Activated effector memory CD4-positive, alpha-beta T cell treated with anti-CD3 and anti-CD28 coated beads, Interleukin-2, amount 50 U/mL, for 16 hours (primary cell): ENCODE results near the gene NNMT.

Experiments used
- DNase-seq: peaks from one replicate; pipeline ENCODE4 v3.0.0-alpha.2; 2020

The NNMT gene

GRCh38 chr11:114285599-114285998 is 10.6 kb upstream of the NNMT start:
- DNase-seq = no peak

GRCh38 chr11:114286229-114286628 is 10.0 kb upstream of the NNMT start:
- DNase-seq = no peak

- DNase-seq = no peak
Observed at GRCh38 chr11:114287154-114287553, 9.0 kb upstream of the NNMT start.

- no peak for DNase-seq
Observed at GRCh38 chr11:114288136-114288535, 8.1 kb upstream of the NNMT start.

DNA sequence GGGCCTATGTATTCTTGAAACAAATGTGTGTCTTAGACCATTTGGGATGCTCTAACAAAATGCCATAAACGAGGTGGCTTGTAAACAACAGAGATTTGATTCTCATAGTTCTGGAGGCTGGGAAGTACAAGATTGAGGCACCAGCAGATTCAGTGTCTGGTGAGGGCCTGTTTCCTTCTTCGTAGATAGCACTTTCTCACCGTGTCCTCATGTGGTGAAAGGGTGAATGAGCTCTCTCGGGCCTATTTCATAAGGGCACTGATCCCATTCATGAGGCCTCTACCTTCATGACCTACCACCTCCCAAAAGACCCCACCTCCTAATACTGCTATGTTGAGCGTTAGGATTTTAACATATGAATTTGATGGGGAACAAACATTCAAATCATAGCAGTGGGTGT is 6.4 kb upstream of the NNMT start:
- no peak for DNase-seq

- DNase-seq = no peak
Observed at GRCh38 chr11:114290503-114291235, 5.5 kb upstream of the NNMT start.

GRCh38 chr11:114291381-114291780 is 4.8 kb upstream of the NNMT start:
- no peak for DNase-seq

DNA sequence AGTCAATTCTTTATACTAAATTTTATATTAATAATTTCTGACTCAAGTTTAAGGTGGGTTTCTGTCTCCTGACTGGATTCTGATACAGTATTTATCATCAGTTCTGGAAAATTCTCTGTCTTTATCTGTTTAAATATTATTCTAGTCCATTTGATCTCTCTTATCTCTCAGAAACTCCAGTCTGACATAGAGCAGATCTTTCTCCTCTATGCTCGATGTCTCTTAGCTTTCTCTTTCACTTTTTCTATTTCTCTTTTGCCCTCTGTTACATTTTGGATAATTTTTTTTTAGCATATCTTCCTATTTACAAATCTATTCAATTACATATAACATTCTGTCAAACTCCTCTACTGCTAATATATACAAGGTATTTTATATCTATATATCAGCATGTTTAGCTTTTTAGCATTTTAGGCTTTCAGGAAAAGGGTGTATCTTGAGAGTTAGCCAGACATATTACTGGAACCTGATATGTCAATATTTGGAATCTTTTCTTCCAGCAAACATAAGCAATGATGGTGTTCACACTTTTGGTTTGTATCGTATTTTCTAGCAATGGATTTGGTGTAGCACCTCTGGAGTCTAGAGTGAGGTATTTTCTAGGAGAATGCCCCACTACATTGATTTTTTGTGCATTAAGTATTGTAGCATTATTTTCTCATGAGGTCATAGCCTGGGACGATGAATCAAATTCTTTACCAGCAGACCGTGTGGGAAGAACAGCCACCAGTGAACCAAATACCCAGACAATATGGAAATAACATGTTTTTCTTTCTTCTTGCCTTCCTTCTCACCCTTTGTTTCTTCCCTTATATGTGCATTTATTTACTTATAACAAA is 4.1 kb upstream of the NNMT start:
- no peak for DNase-seq

GRCh38 chr11:114293201-114293711 is 2.9 kb upstream of the NNMT start:
- no peak for DNase-seq

DNA sequence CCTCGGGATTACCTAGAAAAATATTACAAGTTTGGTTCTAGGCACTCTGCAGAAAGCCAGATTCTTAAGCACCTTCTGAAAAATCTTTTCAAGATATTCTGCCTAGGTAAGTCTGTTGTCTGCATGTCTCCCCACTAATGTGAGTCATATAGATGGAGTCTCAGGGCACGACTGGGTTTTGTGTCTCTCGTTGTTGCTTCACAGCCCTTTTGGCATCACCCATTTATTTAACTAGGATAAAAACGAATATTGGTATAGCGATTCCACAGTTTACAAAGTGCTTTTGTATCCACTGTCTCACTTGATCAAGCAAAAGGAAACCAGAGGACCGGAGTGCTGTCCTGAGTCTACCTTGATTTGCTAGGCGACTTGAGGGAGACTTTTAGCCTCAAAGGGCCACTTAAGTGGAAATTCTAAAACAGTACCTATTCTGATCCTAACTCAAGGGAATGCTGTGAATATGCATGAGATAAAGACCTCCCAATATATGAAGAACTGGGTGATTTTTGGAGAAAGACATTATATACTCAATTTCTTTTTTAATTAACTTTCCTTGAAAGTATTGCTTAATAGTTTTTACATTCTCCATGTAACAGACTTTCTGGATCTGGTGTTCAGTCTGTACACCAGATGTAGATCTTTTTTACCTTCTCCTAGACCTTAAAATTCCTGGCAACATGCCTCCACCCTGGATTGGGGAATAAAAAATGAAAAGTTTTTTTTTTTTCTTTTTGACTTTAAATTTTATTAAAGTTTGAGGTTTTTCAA is 590 bp downstream of the NNMT start:
- no peak for DNase-seq

DNA sequence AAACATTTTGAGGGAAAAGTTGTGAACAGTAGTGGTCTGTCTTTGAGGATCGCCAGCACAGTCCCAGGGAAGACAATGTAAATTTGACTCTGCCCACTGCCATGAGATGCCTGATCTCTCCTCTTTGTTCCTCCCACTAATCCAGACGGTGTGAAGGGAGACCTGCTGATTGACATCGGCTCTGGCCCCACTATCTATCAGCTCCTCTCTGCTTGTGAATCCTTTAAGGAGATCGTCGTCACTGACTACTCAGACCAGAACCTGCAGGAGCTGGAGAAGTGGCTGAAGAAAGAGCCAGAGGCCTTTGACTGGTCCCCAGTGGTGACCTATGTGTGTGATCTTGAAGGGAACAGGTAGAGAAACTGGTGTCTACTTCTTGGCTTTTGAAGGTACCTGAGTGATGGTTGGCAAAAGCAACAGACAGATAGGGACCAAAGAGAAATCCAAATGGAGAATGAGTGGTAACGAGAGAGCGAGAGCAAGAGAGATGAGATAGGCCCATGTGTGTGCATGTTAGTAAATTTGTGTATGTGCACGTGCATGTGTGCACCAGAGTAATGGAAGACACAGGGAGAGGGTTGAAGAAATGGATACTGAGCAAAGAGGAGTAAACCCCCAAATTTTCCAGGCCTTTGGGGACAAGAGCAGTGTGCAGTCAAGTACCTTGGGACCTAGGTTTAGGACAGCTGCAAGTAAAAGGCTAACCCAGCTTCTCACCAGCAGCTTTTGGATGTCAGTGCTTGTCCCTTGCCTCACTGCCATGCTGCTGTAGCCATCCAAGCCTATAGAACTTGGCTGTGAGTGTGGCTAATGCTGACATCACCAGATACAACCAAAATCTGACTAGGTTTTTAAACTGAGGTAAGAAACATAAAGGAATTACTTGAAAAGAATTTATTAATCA is 1.9 kb downstream of the NNMT start:
- no peak for DNase-seq

DNA sequence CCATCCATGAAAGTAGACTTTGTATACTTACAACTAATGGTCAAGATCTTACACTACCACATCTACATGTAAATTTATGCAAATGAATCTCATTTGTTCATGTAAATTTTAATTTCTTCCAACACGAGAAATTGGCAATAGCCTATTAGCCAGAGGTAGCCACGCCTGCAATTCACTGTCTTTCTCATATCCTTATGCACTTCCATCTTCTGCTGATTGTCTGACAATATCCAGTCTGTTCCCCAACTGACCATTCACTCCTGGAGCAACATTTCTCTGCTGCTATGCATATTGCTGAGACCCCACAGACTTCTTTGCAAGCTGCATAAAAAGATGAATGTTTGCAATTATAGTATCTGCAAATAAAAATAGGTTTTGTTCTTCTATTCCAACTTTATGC is 2.5 kb downstream of the NNMT start:
- DNase-seq = no peak

- DNase-seq = no peak
Observed at GRCh38 chr11:114301088-114301487, 4.9 kb downstream of the NNMT start.

DNA sequence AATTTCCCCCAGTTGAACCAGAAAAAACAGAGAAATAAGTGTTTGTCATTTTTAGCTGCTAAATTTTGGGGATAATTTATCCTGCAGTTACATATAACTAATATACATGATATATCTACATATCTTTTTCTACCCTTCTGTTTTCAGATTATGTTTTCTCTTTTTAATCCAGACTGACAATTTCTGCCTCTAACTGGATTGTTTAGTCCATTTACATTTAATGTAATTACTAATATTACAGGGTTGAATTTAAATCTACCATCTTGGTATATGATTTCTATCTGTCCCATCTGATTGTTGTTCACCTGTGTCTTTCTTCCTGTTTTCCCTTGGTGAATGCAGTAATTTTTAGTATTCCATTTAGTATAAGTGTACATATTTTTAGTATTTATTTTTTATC is 5.7 kb downstream of the NNMT start:
- DNase-seq = no peak

GRCh38 chr11:114302663-114303062 is 6.5 kb downstream of the NNMT start:
- DNase-seq = no peak

DNA sequence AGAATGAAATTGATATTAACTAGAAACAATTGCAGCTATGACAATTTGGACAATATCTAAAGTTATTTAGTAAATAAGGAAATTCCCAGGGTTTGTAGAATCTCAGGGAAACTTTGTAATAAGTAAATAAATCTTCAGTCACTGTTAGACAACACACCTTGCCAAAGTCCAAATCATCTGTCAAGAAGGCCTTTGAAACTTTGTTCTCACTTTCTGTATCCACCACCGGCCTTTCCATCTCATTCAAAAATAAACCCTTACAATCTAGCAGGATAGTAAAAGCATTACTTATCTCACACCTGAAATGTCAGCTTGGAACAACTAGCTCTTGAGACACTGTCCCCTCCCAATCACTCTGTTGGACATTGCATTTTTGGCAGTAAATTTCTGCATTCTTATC is 7.9 kb downstream of the NNMT start:
- no peak for DNase-seq

DNA sequence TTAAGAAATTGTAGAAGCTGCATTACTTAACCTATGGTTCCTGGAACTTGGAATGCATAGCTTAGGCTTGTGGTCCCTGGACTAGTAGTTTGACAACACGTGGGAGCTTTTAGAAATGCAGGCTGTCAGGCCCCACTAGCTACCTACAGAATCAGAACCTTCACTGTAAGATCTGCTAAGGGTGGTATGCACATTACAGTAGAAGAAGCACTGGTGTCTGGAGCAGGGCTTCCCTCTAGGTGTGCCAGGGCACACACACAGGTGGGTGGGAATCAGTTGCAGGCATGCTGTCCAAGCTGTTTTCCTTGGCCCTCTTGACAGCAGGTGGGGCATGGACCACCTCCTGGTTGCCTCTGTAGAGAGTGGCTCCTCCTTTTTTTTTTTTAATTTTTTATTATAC is 8.8 kb downstream of the NNMT start:
- no peak for DNase-seq

GRCh38 chr11:114307524-114308203 is 11.5 kb downstream of the NNMT start:
- no peak for DNase-seq

DNA sequence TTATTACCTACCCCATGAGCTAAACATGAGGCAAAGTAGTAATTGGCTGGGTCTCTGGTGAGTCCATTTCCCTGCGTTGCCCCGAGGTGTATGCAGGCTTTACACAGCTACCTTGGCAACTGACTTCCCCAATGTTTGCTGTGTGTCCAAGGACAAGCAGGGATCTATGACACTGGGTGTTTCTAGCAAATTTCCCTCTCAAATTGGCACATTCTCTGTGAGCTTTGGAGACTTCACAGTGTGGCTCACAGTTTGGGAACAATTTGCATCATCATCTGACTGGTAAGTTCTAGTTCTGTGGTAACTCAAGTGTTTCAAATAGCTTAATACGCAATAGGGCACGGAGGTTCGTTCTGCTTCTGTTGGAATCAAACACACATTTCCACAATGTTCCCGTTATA is 12.5 kb downstream of the NNMT start:
- DNase-seq = no peak

DNA sequence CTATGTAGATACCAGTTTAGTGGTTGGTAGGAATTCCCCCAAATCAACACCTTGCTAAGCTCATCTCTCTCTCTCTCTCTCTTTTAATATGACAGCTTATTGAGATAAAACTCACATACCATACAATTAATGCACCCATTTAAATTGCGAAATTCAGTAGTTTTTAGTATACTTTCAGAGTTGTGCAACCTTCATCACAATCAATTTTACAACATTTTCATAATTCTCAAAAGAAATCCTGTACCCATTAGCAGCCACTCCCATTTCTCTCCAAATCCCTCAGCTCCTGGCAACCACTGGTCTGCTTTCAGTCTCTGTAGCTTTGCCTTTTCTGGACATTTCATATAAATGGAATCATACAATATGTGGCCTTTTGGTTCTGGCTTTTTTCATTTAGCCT is 13.3 kb downstream of the NNMT start:
- DNase-seq = no peak

GRCh38 chr11:114310095-114310494 is 13.9 kb downstream of the NNMT start:
- no peak for DNase-seq

DNA sequence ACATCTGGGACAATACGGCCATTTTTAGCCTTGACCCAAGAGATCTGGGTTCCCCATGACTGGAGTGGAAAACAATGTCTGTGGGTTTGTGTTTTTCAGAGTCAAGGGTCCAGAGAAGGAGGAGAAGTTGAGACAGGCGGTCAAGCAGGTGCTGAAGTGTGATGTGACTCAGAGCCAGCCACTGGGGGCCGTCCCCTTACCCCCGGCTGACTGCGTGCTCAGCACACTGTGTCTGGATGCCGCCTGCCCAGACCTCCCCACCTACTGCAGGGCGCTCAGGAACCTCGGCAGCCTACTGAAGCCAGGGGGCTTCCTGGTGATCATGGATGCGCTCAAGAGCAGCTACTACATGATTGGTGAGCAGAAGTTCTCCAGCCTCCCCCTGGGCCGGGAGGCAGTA is 15.7 kb downstream of the NNMT start:
- no peak for DNase-seq
